CD4-positive, alpha-beta T cell treated with Interleukin-10 for 1 hour (primary cell): ENCODE results near the gene INKA2.

Experiments
- DNase-seq: peaks from one replicate; pipeline ENCODE4 v3.0.0-alpha.2; 2020

Gene INKA2

DNA sequence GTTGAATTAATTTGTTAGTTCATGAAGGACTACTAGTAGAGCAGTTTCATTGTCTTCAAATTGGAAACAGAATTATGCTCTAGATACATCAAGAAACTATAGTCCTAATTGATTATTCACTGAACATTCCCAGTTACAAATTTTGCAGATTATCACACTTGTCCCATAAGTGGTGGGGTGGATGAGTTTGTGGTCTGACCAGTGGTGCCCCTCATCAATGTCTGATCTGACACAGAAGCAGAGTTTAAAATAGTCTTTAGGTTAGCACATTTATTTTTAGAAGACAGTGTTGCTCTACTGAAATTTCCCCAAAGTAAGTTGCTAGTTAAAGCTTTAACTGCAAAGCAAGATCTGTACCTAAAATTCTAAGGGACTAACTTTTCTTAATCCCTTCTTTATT lies 42.9 kb downstream of the INKA2 start:
- DNase-seq: no peak

DNA sequence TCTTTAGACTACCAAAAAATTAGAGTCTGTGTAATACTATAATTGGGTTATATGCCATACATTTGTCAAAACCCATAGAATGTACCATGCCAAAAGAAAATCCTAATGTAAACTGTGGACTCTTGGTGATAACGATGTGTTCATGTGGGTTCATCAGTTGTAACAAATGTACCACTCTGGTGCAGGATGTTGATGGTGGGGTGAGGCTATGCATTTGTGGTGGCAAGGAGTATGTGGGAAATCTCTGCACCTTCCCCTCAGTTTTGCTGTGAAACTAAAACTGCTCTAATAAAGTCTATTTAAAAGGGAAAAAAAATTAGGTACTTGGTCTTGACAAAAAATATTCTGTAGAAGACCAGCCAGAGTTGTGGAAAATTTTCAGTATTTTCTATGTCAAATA lies 43.4 kb downstream of the INKA2 start:
- peak; percentile 5 for DNase-seq

DNA sequence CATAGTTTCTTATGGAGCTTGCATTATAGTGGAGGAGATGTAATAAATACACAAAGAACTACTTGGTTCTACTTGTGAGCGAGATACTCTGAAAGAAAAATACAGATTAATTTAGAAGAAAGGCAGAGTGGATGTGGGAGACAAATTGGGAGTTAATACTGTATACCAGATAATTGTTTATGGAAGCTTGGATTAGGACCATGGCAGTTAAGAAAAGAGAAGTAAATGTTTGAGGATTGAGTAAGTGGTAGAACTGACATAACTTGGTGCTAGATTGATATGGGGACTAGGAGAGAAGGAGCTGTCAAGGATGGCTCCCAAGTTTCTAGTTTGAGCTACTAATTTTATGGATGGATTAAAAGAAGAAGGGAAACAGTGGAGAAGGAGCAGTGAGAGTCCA lies 47.3 kb downstream of the INKA2 start:
- no peak for DNase-seq

DNA sequence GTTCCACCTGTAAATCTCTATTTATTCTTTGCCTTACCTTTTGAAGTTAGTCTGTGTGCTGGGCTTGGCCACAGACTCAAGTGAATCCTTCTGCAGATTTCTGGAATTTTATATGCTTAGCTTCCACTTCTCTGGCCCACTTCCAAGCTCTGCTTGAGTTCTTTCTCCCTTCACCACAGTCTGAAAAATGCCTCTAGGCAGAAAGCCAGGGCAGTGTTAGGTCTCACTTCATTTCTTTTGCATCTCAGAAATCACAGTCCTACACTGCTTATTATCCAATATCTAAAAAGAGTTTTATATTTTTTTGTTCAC lies 48.9 kb downstream of the INKA2 start:
- DNase-seq: no peak
